ENCODE data around the gene CELF2.

The CELF2 gene

GRCh38 chr10:11230498-11231167 lies 213.0 kb downstream of the CELF2 start:
- no peak for DNase-seq

- DNase-seq = no peak
Observed at GRCh38 chr10:11231285-11231684, 213.6 kb downstream of the CELF2 start.

- DNase-seq = no peak
Observed at GRCh38 chr10:11232222-11232961, 214.7 kb downstream of the CELF2 start.

- no peak for DNase-seq
Observed at GRCh38 chr10:11234857-11235531, 217.3 kb downstream of the CELF2 start.

GRCh38 chr10:11235771-11236170 lies 218.1 kb downstream of the CELF2 start:
- no peak for DNase-seq

GRCh38 chr10:11236234-11236633 lies 218.6 kb downstream of the CELF2 start:
- no peak for DNase-seq

GRCh38 chr10:11237571-11237970 lies 219.9 kb downstream of the CELF2 start:
- no peak for DNase-seq

GRCh38 chr10:11238893-11239292 lies 221.2 kb downstream of the CELF2 start:
- DNase-seq = no peak

GRCh38 chr10:11240641-11241040 lies 223.0 kb downstream of the CELF2 start:
- no peak for DNase-seq

GRCh38 chr10:11242443-11243387 lies 225.0 kb downstream of the CELF2 start:
- no peak for DNase-seq

GRCh38 chr10:11243425-11244222 lies 226.0 kb downstream of the CELF2 start:
- DNase-seq = no peak

- DNase-seq = no peak
Observed at GRCh38 chr10:11245095-11245479, 227.4 kb downstream of the CELF2 start.

- DNase-seq = no peak
Observed at GRCh38 chr10:11245510-11245909, 227.8 kb downstream of the CELF2 start.

- no peak for DNase-seq
Observed at GRCh38 chr10:11245981-11246590, 228.4 kb downstream of the CELF2 start.

GRCh38 chr10:11246752-11247467 lies 229.2 kb downstream of the CELF2 start:
- no peak for DNase-seq

GRCh38 chr10:11249152-11249807 lies 231.6 kb downstream of the CELF2 start:
- DNase-seq = no peak

GRCh38 chr10:11249808-11250195 lies 232.1 kb downstream of the CELF2 start:
- DNase-seq = no peak

GRCh38 chr10:11250304-11250703 lies 232.6 kb downstream of the CELF2 start:
- no peak for DNase-seq

- no peak for DNase-seq
Observed at GRCh38 chr10:11252887-11253286, 235.2 kb downstream of the CELF2 start.

GRCh38 chr10:11253385-11254002 lies 235.8 kb downstream of the CELF2 start:
- no peak for DNase-seq
